ENCODE measurements around the gene RUFY3. TPM values are rescaled to one million over a fixed set of nuclear protein-coding genes. Genes with fewer than 3 reads are reported as not detected.

Gene RUFY3
- total and polyA plus RNA-seq, 9 of the 15 experiments (the other 6 are each of a cell fraction or from before 2014, with no cell fraction given), result 4.2 to 31.1 (median 21.5) TPM

DNA sequence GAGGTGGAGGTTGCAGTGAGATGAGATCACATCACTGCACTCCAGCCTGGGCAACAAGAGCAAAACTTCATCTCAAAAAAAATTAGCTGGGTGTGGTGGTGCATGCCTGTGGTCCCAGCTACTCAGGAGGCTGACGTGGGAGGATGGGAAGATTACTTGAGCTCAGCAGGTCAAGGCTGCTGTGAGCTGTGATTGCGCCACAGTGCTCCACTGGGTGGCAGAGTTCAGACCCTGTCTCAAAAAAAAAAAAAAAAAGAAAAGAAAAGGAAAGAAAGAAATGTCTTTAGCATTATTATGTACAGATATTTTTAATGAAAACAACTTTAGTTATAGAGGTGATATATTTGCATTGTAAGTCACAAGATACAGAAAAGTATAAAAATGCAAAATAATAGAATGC is 14.2 kb downstream of the RUFY3 start (continued):
- TF ChIP-seq, protein P1, sequence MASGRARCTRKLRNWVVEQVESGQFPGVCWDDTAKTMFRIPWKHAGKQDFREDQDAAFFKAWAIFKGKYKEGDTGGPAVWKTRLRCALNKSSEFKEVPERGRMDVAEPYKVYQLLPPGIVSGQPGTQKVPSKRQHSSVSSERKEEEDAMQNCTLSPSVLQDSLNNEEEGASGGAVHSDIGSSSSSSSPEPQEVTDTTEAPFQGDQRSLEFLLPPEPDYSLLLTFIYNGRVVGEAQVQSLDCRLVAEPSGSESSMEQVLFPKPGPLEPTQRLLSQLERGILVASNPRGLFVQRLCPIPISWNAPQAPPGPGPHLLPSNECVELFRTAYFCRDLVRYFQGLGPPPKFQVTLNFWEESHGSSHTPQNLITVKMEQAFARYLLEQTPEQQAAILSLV (tag; IDR thresholded peaks at IDR 0.05), result peak; percentile 35; the same call in 1 of the 2 replicates
- TF ChIP-seq, protein P2, sequence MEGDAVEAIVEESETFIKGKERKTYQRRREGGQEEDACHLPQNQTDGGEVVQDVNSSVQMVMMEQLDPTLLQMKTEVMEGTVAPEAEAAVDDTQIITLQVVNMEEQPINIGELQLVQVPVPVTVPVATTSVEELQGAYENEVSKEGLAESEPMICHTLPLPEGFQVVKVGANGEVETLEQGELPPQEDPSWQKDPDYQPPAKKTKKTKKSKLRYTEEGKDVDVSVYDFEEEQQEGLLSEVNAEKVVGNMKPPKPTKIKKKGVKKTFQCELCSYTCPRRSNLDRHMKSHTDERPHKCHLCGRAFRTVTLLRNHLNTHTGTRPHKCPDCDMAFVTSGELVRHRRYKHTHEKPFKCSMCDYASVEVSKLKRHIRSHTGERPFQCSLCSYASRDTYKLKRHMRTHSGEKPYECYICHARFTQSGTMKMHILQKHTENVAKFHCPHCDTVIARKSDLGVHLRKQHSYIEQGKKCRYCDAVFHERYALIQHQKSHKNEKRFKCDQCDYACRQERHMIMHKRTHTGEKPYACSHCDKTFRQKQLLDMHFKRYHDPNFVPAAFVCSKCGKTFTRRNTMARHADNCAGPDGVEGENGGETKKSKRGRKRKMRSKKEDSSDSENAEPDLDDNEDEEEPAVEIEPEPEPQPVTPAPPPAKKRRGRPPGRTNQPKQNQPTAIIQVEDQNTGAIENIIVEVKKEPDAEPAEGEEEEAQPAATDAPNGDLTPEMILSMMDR (IDR thresholded peaks at IDR 0.05 in 2 of 3, conservative IDR thresholded peaks at IDR 0.05 in 1 of 3; ENCODE audit: insufficient read depth in 2 of 3, low read depth in 1 of 3, low read length in 3 of 3), result peak; percentile 17 to 47 (median 36); a peak in 2 of 6 replicates
- TF ChIP-seq CREM (IDR thresholded peaks at IDR 0.05; ENCODE audit: low read depth) (peak; percentile 47; the same call in 1 of the 2 replicates), CBFA2T3 (IDR thresholded peaks at IDR 0.05) (peak; percentile 28), SMC3 (conservative IDR thresholded peaks at IDR 0.05; ENCODE audit: insufficient read depth, low read depth, low read length) (peak; percentile 9; the same call in 1 of the 2 replicates), RCOR1 (IDR thresholded peaks at IDR 0.05; ENCODE audit: borderline replicate concordance in 1 of 2, low read depth in 2 of 2, low read length in 2 of 2) (peak in 1 of 2 experiments; percentile 76; a peak in 1 of 4 replicates), SMARCE1 (IDR thresholded peaks at IDR 0.05) (peak; percentile 37; the same call in 1 of the 2 replicates), TRIM24 (IDR thresholded peaks at IDR 0.05) (0 out of 4 replicates have a peak, but pooled peaks of 1 of the 2 experiments have one; percentile 25), ZNF384 (IDR thresholded peaks at IDR 0.05; ENCODE audit: low read depth, low read length) (peak; percentile 96), KLF16 (IDR thresholded peaks at IDR 0.05) (peak; percentile 32; the same call in 1 of the 2 replicates), ADNP (tag; IDR thresholded peaks at IDR 0.05) (0 out of 2 replicates have a peak, but pooled peaks have one; percentile 36), EGR1 (conservative IDR thresholded peaks at IDR 0.05) (peak; percentile 58), KDM1A (IDR thresholded peaks at IDR 0.05) (peak; percentile 59 to 69)
- TF ChIP-seq, protein P3, sequence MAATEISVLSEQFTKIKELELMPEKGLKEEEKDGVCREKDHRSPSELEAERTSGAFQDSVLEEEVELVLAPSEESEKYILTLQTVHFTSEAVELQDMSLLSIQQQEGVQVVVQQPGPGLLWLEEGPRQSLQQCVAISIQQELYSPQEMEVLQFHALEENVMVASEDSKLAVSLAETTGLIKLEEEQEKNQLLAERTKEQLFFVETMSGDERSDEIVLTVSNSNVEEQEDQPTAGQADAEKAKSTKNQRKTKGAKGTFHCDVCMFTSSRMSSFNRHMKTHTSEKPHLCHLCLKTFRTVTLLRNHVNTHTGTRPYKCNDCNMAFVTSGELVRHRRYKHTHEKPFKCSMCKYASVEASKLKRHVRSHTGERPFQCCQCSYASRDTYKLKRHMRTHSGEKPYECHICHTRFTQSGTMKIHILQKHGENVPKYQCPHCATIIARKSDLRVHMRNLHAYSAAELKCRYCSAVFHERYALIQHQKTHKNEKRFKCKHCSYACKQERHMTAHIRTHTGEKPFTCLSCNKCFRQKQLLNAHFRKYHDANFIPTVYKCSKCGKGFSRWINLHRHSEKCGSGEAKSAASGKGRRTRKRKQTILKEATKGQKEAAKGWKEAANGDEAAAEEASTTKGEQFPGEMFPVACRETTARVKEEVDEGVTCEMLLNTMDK (IDR thresholded peaks at IDR 0.05; ENCODE audit: borderline replicate concordance, insufficient read depth, low read depth, low read length, poor library complexity, severe bottlenecking), result peak; percentile 84

All from K562 (cell line).